ENCODE data around the gene METTL4. TPM values are rescaled to one million over a fixed set of nuclear protein-coding genes. Genes with fewer than 3 reads are reported as not detected.

Gene METTL4
- total and polyA plus RNA-seq, 2 of the 8 experiments (the other 6 are each of a cell fraction or from before 2014, with no cell fraction given): 8.5 to 11.5 TPM

DNA sequence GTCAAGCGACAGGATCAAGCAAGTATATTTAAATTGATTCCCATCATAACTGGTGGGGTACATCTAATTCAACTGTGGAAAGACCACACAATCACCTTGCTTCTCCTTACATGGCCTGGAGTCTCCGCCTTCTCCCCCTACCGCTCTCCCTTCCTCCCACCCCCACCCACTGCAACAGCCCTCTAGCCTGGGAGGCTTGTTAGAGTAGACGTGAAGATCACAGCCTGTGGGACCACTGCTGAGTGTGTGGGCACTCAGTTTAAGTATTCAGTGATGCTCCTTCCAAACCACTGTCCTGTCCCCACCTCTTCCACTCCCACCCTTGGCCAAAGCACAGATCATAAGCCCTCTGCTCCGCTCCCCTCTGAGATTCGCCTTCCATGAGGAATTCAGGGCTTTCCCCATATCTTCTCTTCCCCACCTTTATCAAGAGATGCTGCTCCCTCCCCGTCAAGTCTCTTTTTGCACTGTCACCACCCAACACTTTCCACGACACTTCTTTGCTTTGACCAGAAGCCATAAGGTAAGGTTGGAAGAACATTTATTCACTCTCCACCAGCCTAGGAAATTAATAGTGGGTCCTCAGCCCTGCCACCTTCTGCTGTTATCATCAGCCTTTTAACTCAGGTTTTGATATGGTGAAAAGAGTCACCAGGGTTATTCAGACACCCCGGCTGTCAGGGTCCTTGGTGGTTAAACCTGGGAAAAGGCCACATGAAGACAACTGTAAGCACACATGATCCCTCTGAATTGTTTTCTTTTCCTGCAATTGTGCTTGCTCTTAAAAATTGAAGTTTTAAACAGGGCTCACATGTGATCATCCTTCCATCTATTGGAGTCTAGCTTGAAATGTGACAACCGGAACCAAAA, 1.7 kb downstream of the METTL4 start (continued):
- TF ChIP-seq RAD21 (IDR thresholded peaks at IDR 0.05 in 1 of 2, conservative IDR thresholded peaks at IDR 0.05 in 1 of 2; ENCODE audit: low read depth in 2 of 2, low read length in 2 of 2): no peak
- no peak for TF ChIP-seq CBX8 (IDR thresholded peaks at IDR 0.05; ENCODE audit: borderline replicate concordance, low read depth, low read length)
- TF ChIP-seq EGR1 (IDR thresholded peaks at IDR 0.05; ENCODE audit: borderline replicate concordance, low read depth, low read length): no peak
- TF ChIP-seq YY1 (IDR thresholded peaks at IDR 0.05; ENCODE audit: low read depth, low read length): no peak
- no peak for TF ChIP-seq NRF1 (IDR thresholded peaks at IDR 0.05; ENCODE audit: low read depth, low read length)
- no peak for TF ChIP-seq HDAC6 (IDR thresholded peaks at IDR 0.05; ENCODE audit: low read depth, low read length)

Measured in H1 (cell line).